ENCODE results near the gene CD52.

- no peak for TF ChIP-seq POLR2AphosphoS5 (IDR thresholded peaks at IDR 0.05; ENCODE audit: low read depth, low read length)
- no peak for TF ChIP-seq POLR2A (IDR thresholded peaks at IDR 0.05; ENCODE audit: low read depth, low read length)
Observed at GRCh38 chr1:26291939-26292338, 25.8 kb upstream of the CD52 start.
